WTC11 (cell line): ENCODE data around the gene INTS11. TPM values are rescaled to one million over a fixed set of nuclear protein-coding genes. Genes with fewer than 3 reads are reported as not detected.
A peak's percentile ranks its signal among the peaks of the same experiment; 100 is the strongest.

Experiments used
- ATAC-seq: fragments of 200-7000 bp; cut with Tn5 transposase; 2 replicates; pipeline ENCODE4 v1.10.0; 2021; ENCODE audit warnings: mild to moderate bottlenecking, moderate library complexity
- CTCF ChIA-PET: fragments of 300-600 bp; sonication (Branson Sonifier 250); formaldehyde crosslinking; loops from one replicate; lab custom pipeline; 2021; ENCODE audit warnings: antibody characterized with exemption; lab: Charles Lee
- POLR2A ChIA-PET: fragments of 350-600 bp; sonication (Branson Sonifier 250); formaldehyde crosslinking; loops from one replicate; lab custom pipeline; 2021; ENCODE audit warnings: antibody characterized with exemption; lab: Charles Lee
- DNase-seq: peaks from one replicate; pipeline ENCODE4 v3.0.0; 2021; ENCODE audit warnings: low spot score
- H3K27ac Mint-ChIP-seq: 2 replicates; pipeline ENCODE4 v1.8.0; 2021; ENCODE audit warnings: mixed read lengths
- H3K27me3 Mint-ChIP-seq: 2 replicates; pipeline ENCODE4 v1.8.0; 2021; ENCODE audit warnings: low read depth, mild to moderate bottlenecking, moderate library complexity, mixed read lengths
- H3K36me3 Mint-ChIP-seq: 2 replicates; pipeline ENCODE4 v1.8.0; 2021; ENCODE audit warnings: mixed read lengths
- H3K4me1 Mint-ChIP-seq: 2 replicates; pipeline ENCODE4 v1.8.0; 2022; ENCODE audit warnings: mixed read lengths
- H3K4me3 Mint-ChIP-seq: 2 replicates; pipeline ENCODE4 v1.8.0; 2021; ENCODE audit warnings: mild to moderate bottlenecking, moderate library complexity, mixed read lengths
- H3K9me3 Mint-ChIP-seq: 2 replicates; pipeline ENCODE4 v1.8.0; 2021; ENCODE audit warnings: mixed read lengths
- ATF2 ChIP-seq: sonication (generic); formaldehyde crosslinking; IDR thresholded peaks from 2 replicates; pipeline ENCODE4 v1.8.1; 2022; ENCODE audit warnings: low read depth, missing genetic modification reagents, borderline replicate concordance
- ATF6 ChIP-seq: sonication (generic); formaldehyde crosslinking; IDR thresholded peaks from 2 replicates; pipeline ENCODE4 v1.8.1; 2023; ENCODE audit warnings: mild to moderate bottlenecking, missing genetic modification reagents
- CBFB ChIP-seq: sonication (generic); formaldehyde crosslinking; IDR thresholded peaks from 2 replicates; pipeline ENCODE4 v1.8.1; 2022; ENCODE audit warnings: mild to moderate bottlenecking, low read depth, missing genetic modification reagents
- CREB1 ChIP-seq: sonication (generic); formaldehyde crosslinking; IDR thresholded peaks from 2 replicates; pipeline ENCODE4 v1.8.0; 2023; ENCODE audit warnings: mild to moderate bottlenecking, missing genetic modification reagents
- CREM ChIP-seq: sonication (generic); formaldehyde crosslinking; IDR thresholded peaks from 2 replicates; pipeline ENCODE4 v1.8.1; 2022; ENCODE audit warnings: mild to moderate bottlenecking, missing genetic modification reagents, moderate library complexity
- CTCF ChIP-seq: fragments of 200-600 bp; IDR thresholded peaks from 2 replicates; pipeline ENCODE4 v1.8.0; 2022; ENCODE audit warnings: antibody characterized with exemption
- FOXK1 ChIP-seq: sonication (generic); formaldehyde crosslinking; IDR thresholded peaks from 2 replicates; pipeline ENCODE4 v1.8.0; 2022; ENCODE audit warnings: mild to moderate bottlenecking, moderate library complexity, missing genetic modification reagents
- FOXP1 ChIP-seq: sonication (generic); formaldehyde crosslinking; IDR thresholded peaks from 2 replicates; pipeline ENCODE4 v1.8.0; 2022; ENCODE audit warnings: missing genetic modification reagents, mild to moderate bottlenecking, moderate library complexity, borderline replicate concordance
- HMGA2 ChIP-seq: fragments of 250-450 bp; sonication (Bioruptor Pico); IDR thresholded peaks from 2 replicates; pipeline ENCODE4 v1.4.0; 2021; ENCODE audit warnings: mild to moderate bottlenecking, moderate library complexity
- JAZF1 ChIP-seq: fragments of 250-450 bp; sonication (Bioruptor Pico); IDR thresholded peaks from 2 replicates; pipeline ENCODE4 v1.9.0; 2021; ENCODE audit warnings: moderate library complexity, mild to moderate bottlenecking, inconsistent platforms
- MXD4 ChIP-seq: fragments of 250-450 bp; sonication (Bioruptor Pico); IDR thresholded peaks from 2 replicates; pipeline ENCODE4 v1.8.0; 2021; ENCODE audit warnings: mild to moderate bottlenecking, moderate library complexity, borderline replicate concordance
- NFYB ChIP-seq: sonication (generic); formaldehyde crosslinking; conservative IDR thresholded peaks from 2 replicates; pipeline ENCODE4 v1.8.0; 2022; ENCODE audit warnings: low read depth, missing genetic modification reagents
- NR3C1 ChIP-seq: sonication (generic); formaldehyde crosslinking; conservative IDR thresholded peaks from 2 replicates; pipeline ENCODE4 v1.8.1; 2023; ENCODE audit warnings: low read depth, mild to moderate bottlenecking, missing genetic modification reagents
- RELA ChIP-seq: sonication (generic); formaldehyde crosslinking; IDR thresholded peaks from 2 replicates; pipeline ENCODE4 v1.8.1; 2022; ENCODE audit warnings: missing genetic modification reagents, mild to moderate bottlenecking, borderline replicate concordance
- SMAD4 ChIP-seq: sonication (generic); formaldehyde crosslinking; IDR thresholded peaks from 2 replicates; pipeline ENCODE4 v1.8.0; 2022; ENCODE audit warnings: mild to moderate bottlenecking, missing genetic modification reagents
- STAT6 ChIP-seq: sonication (generic); formaldehyde crosslinking; conservative IDR thresholded peaks from 2 replicates; pipeline ENCODE4 v1.8.1; 2023; ENCODE audit warnings: mild to moderate bottlenecking, low read depth, missing genetic modification reagents, moderate library complexity
- TCF7 ChIP-seq: sonication (generic); formaldehyde crosslinking; IDR thresholded peaks from 2 replicates; pipeline ENCODE4 v1.8.0; 2022; ENCODE audit warnings: mild to moderate bottlenecking, low read depth, missing genetic modification reagents, moderate library complexity
- TEAD4 ChIP-seq: sonication (generic); formaldehyde crosslinking; IDR thresholded peaks from 2 replicates; pipeline ENCODE4 v1.8.0; 2022; ENCODE audit warnings: mild to moderate bottlenecking, missing genetic modification reagents
- ZNF219 ChIP-seq: sonication (generic); formaldehyde crosslinking; IDR thresholded peaks from 2 replicates; pipeline ENCODE4 v1.8.0; 2023; ENCODE audit warnings: missing genetic modification reagents, mild to moderate bottlenecking, borderline replicate concordance
- ZNF232 ChIP-seq: sonication (generic); formaldehyde crosslinking; IDR thresholded peaks from 2 replicates; pipeline ENCODE4 v1.8.0; 2022; ENCODE audit warnings: mild to moderate bottlenecking, missing genetic modification reagents
- ZNF263 ChIP-seq: sonication (generic); formaldehyde crosslinking; IDR thresholded peaks from 2 replicates; pipeline ENCODE4 v1.8.1; 2022; ENCODE audit warnings: low read depth, mild to moderate bottlenecking, moderate library complexity, missing genetic modification reagents
- ZNF396 ChIP-seq: fragments of 250-450 bp; sonication (Bioruptor Pico); IDR thresholded peaks from 2 replicates; pipeline ENCODE4 v1.8.0; 2021; ENCODE audit warnings: mild to moderate bottlenecking, moderate library complexity, borderline replicate concordance
- ZNF423 ChIP-seq: fragments of 250-450 bp; sonication (Bioruptor Pico); IDR thresholded peaks from 2 replicates; pipeline ENCODE4 v2.1.2; 2022; ENCODE audit warnings: mild to moderate bottlenecking, moderate library complexity
- total RNA-seq: library from RNA; stranded (reverse); gene quantifications from 3 replicates; pipeline ENCODE4 v1.2.3, GENCODE V29; 2021
- TF ChIP-seq, protein P1 (sequence below): sonication (generic); formaldehyde crosslinking; IDR thresholded peaks from 2 replicates; pipeline ENCODE4 v1.8.0; 2022; ENCODE audit warnings: mild to moderate bottlenecking, missing genetic modification reagents
- TF ChIP-seq, protein P2 (sequence below): fragments of 250-450 bp; sonication (Bioruptor Pico); IDR thresholded peaks from 2 replicates; pipeline ENCODE4 v1.9.0; 2021; ENCODE audit warnings: moderate library complexity, mild to moderate bottlenecking, inconsistent platforms, borderline replicate concordance

Gene INTS11
- total RNA-seq, 1 experiment from 2014 or later: 170 TPM

- Mint-ChIP-seq H3K36me3 (no peaks in the 10 kb centered on the region), H3K4me3 (no peak overlapping the region), H3K27ac (no peak overlapping the region), H3K27me3 (no peaks in the 10 kb centered on the region), H3K9me3 (no peaks in the 10 kb centered on the region), H3K4me1 (peaks cover 4% of the 10 kb centered on the region; the same call in 1 of the 2 replicates)
- POLR2A ChIA-PET: no interaction called here
- CTCF ChIA-PET: interaction anchor here (0.6 to 4.3 kb wide), 21 partner anchors 8 to 306 kb away, joined by 3 to 81 read pairs (median 5); partner anchors contain the start of genes B3GALT6, SCNN1D, SDF4 and UBE2J2
- DNase-seq: peak; percentile 88
- TF ChIP-seq CTCF (peak; percentile 72), ZNF396 (CRISPR knock-in tag) (no peak), FOXP1 (CRISPR knock-in tag) (0 out of 2 replicates have a peak, but pooled peaks have one; percentile 36), ZNF232 (no peak), STAT6 (CRISPR knock-in tag) (no peak), TCF7 (peak; percentile 11; the same call in 1 of the 2 replicates)
- TF ChIP-seq, all 79 proteins: peak for 3
- peak; percentile 25 for ATAC-seq
Observed at GRCh38 chr1:1290238-1290731, 34.2 kb downstream of the INTS11 start.

DNA sequence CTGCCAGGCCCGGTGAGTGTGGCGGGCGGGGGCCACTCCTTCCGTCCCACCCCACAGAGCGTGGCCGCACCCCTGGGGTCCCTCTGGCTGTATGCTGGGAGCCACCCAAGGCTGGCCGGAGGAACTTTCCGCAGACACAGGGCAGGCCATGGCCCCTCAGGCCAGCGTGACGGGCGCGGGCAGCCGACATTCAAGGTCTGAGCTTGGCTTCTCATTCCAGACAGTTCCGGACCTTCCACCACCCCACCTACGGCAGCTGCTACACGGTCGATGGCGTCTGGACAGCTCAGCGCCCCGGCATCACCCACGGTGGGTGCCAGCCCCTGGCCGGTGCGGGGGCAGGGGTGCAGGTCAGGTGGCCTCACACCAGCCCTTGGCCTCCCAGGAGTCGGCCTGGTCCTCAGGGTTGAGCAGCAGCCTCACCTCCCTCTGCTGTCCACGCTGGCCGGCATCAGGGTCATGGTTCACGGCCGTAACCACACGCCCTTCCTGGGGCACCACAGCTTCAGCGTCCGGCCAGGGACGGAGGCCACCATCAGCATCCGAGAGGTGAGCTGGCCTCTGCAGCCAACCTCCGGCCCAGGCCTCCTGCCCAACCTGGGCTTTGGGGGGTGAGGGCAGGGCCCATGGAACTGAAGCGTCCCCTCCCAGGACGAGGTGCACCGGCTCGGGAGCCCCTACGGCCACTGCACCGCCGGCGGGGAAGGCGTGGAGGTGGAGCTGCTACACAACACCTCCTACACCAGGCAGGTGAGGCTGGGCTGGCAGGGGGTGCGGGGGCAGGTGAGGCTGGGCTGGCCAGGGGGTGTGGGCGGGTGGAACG lies 37.0 kb downstream of the INTS11 start:
- DNase-seq: peak; percentile 10
- Mint-ChIP-seq H3K27ac (no peak overlapping the region), H3K27me3 (no peaks in the 10 kb centered on the region), H3K36me3 (no peaks in the 10 kb centered on the region), H3K4me3 (no peak overlapping the region), H3K9me3 (no peaks in the 10 kb centered on the region), H3K4me1 (peaks cover 4% of the 10 kb centered on the region; the same call in 1 of the 2 replicates)
- CTCF ChIA-PET: interaction anchor here (0.6 to 1.8 kb wide), 2 partner anchors 8 to 40 kb away, joined by 8 read pairs; partner anchors contain the start of gene C1QTNF12
- POLR2A ChIA-PET: no interaction called here
- ATAC-seq: no peak
- TF ChIP-seq SMAD4 (no peak), ZNF423 (CRISPR knock-in tag) (no peak), TEAD4 (CRISPR knock-in tag) (no peak), ATF6 (CRISPR knock-in tag) (no peak), JAZF1 (CRISPR knock-in tag) (no peak), ATF2 (CRISPR knock-in tag) (no peak), MXD4 (CRISPR knock-in tag) (no peak), CREB1 (CRISPR knock-in tag) (no peak), FOXK1 (CRISPR knock-in tag) (no peak), RELA (CRISPR knock-in tag) (no peak), CREM (no peak), CBFB (CRISPR knock-in tag) (no peak), NR3C1 (CRISPR knock-in tag) (no peak), NFYB (no peak), HMGA2 (CRISPR knock-in tag) (no peak), ZNF263 (CRISPR knock-in tag) (no peak), ZNF219 (CRISPR knock-in tag) (no peak)
- TF ChIP-seq, protein P1, sequence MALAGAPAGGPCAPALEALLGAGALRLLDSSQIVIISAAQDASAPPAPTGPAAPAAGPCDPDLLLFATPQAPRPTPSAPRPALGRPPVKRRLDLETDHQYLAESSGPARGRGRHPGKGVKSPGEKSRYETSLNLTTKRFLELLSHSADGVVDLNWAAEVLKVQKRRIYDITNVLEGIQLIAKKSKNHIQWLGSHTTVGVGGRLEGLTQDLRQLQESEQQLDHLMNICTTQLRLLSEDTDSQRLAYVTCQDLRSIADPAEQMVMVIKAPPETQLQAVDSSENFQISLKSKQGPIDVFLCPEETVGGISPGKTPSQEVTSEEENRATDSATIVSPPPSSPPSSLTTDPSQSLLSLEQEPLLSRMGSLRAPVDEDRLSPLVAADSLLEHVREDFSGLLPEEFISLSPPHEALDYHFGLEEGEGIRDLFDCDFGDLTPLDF (CRISPR knock-in tag): no peak
- TF ChIP-seq, protein P2, sequence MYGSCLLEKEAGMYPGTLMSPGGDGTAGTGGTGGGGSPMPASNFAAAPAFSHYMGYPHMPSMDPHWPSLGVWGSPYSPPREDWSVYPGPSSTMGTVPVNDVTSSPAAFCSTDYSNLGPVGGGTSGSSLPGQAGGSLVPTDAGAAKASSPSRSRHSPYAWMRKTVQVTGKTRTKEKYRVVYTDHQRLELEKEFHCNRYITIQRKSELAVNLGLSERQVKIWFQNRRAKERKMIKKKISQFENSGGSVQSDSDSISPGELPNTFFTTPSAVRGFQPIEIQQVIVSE: no peak
